Measurements from ENCODE around the gene PLPPR5.
"Not testable (repeated sequence)": the region's sequence is repeated elsewhere in the genome, so short reads cannot be mapped to it uniquely, and the experiment has no call there.

DNA sequence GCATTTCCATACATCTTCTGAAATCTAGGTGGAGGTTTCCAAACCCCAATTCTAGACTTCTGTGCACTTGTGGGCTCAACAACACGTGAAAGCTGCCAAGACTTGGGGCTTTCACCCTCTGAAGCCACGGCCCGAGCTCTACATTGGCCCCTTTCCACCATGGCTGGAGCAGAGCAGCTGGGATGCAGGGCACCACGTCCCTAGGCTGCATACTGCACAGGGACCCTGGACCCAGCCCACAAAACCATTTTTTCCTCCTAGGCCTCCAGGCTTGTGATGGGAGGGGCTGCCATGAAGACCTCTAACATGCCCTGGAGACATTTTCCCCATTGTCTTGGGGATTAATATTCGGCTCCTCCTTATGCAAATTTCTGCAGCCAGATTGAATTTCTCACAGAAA lies 32.1 kb upstream of the PLPPR5 start:
- not testable (repeated sequence) for TF ChIP-seq TAF1 (IDR thresholded peaks at IDR 0.05; ENCODE audit: borderline replicate concordance, low read depth, low read length); POLR2AphosphoS5 (IDR thresholded peaks at IDR 0.05; ENCODE audit: low read depth, low read length)
